ENCODE measurements around the gene ERC1. TPM values are rescaled to one million over a fixed set of nuclear protein-coding genes. Genes with fewer than 3 reads are reported as not detected.
A peak's percentile ranks its signal among the peaks of the same experiment; 100 is the strongest.

The ERC1 gene
- total and polyA plus RNA-seq, 9 of the 15 experiments (the other 6 are each of a cell fraction or from before 2014, with no cell fraction given) = 0.74 to 11.8 (median 4.8) TPM

GRCh38 chr12:949453-950191, 41.4 kb upstream of the ERC1 start, which contains the start of gene RAD52 (continued):
- TF ChIP-seq HOMEZ (CRISPR knock-in tag; IDR thresholded peaks at IDR 0.05) (no peak), ZNF764 (CRISPR knock-in tag; IDR thresholded peaks at IDR 0.05; ENCODE audit: low read depth) (no peak), ZC3H11A (IDR thresholded peaks at IDR 0.05; ENCODE audit: low read depth, low read length) (no peak), ZNF354B (CRISPR knock-in tag; IDR thresholded peaks at IDR 0.05) (no peak), ID3 (CRISPR knock-in tag; IDR thresholded peaks at IDR 0.05) (no peak), ID3 (tag; IDR thresholded peaks at IDR 0.05) (no peak), ILF3 (IDR thresholded peaks at IDR 0.05; ENCODE audit: borderline replicate concordance) (no peak), ZC3H4 (CRISPR knock-in tag; IDR thresholded peaks at IDR 0.05; ENCODE audit: borderline replicate concordance) (no peak), PHB (CRISPR knock-in tag; IDR thresholded peaks at IDR 0.05) (no peak), SP1 (CRISPR knock-in tag; IDR thresholded peaks at IDR 0.05) (no peak), PTRF (tag; IDR thresholded peaks at IDR 0.05) (no peak), TRIM24 (IDR thresholded peaks at IDR 0.05) (peak in 1 of 2 experiments; percentile 67; a peak in 2 of 4 replicates), PCBP1 (IDR thresholded peaks at IDR 0.05; ENCODE audit: low read depth, low read length, poor library complexity, severe bottlenecking) (no peak), ZKSCAN3 (CRISPR knock-in tag; IDR thresholded peaks at IDR 0.05) (no peak), TSC22D4 (tag; IDR thresholded peaks at IDR 0.05) (no peak), HMGXB4 (CRISPR knock-in tag; IDR thresholded peaks at IDR 0.05) (no peak), NONO (IDR thresholded peaks at IDR 0.05; ENCODE audit: low read depth in 2 of 2, low read length in 1 of 2) (peak in 1 of 2 experiments; percentile 20; a peak in 1 of 4 replicates), SMAD3 (CRISPR knock-in tag; conservative IDR thresholded peaks at IDR 0.05) (no peak), ZNF449 (CRISPR knock-in tag; IDR thresholded peaks at IDR 0.05) (no peak)
- TF ChIP-seq, protein P1, sequence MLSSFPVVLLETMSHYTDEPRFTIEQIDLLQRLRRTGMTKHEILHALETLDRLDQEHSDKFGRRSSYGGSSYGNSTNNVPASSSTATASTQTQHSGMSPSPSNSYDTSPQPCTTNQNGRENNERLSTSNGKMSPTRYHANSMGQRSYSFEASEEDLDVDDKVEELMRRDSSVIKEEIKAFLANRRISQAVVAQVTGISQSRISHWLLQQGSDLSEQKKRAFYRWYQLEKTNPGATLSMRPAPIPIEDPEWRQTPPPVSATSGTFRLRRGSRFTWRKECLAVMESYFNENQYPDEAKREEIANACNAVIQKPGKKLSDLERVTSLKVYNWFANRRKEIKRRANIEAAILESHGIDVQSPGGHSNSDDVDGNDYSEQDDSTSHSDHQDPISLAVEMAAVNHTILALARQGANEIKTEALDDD (IDR thresholded peaks at IDR 0.05) = peak; percentile 71; the same call in 1 of the 2 replicates
- TF ChIP-seq, protein P2, sequence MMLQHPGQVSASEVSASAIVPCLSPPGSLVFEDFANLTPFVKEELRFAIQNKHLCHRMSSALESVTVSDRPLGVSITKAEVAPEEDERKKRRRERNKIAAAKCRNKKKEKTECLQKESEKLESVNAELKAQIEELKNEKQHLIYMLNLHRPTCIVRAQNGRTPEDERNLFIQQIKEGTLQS (IDR thresholded peaks at IDR 0.05) = peak; percentile 50
- TF ChIP-seq, protein P2 (CRISPR knock-in tag; conservative IDR thresholded peaks at IDR 0.05) = no peak

All from K562 (cell line).